Tibial nerve (tissue), 4 donors: Measurements from ENCODE around the gene IGIP. TPM values are rescaled to one million over a fixed set of nuclear protein-coding genes. Genes with fewer than 3 reads are reported as not detected.
A peak's percentile ranks its signal among the peaks of the same experiment; 100 is the strongest.

ENCODE experiments used
- DNase-seq, 2 donors: peaks; one replicate each; pipeline ENCODE4 v3.0.0-alpha.2; 2019; ENCODE audit warnings: low spot score in 2 of 2
- H3K27ac ChIP-seq, 4 donors: fragments of 200-600 bp; sonication (generic) in 3 of 4; one replicate each; pipeline ENCODE4 v1.5.1; 2017 to 2019; ENCODE audit warnings: mild to moderate bottlenecking in 1 of 4
- H3K27me3 ChIP-seq, 2 donors: fragments of 200-600 bp; sonication (generic) in 1 of 2; one replicate each; pipeline versions ENCODE4 v1.5.1 to v1.6.0; 2017 to 2019
- H3K36me3 ChIP-seq, 3 donors: fragments of 200-600 bp; sonication (generic); one replicate each; pipeline ENCODE4 v1.5.1; 2018 to 2019
- H3K4me1 ChIP-seq, 4 donors: fragments of 200-600 bp; sonication (generic) in 3 of 4; one replicate each; pipeline ENCODE4 v1.5.1; 2017 to 2019
- H3K4me3 ChIP-seq, 4 donors: fragments of 200-600 bp; sonication (generic) in 3 of 4; one replicate each; pipeline ENCODE4 v1.5.1; 2017 to 2019; ENCODE audit warnings: mild to moderate bottlenecking in 1 of 4, moderate library complexity in 1 of 4
- H3K9me3 ChIP-seq, 4 donors: fragments of 200-600 bp; sonication (generic) in 3 of 4; one replicate each; pipeline ENCODE4 v1.5.1; 2017 to 2019
- EP300 ChIP-seq, 2 donors: sonication (generic); formaldehyde crosslinking; IDR thresholded peaks; one replicate each; pipeline ENCODE4 v1.6.1; 2017; ENCODE audit warnings: antibody characterized with exemption in 2 of 2, mild to moderate bottlenecking in 1 of 2
- POLR2A ChIP-seq, 2 donors: fragments of 450-650 bp; IDR thresholded peaks; one replicate each; pipeline ENCODE4 v1.6.1; 2017; ENCODE audit warnings: antibody characterized with exemption in 2 of 2, mild to moderate bottlenecking in 2 of 2, moderate library complexity in 2 of 2
- WGBS, 2 donors: methylation state at CpG; one replicate each; pipeline ENCODE4 v1.1.5; 2018; 5-methylcytosine and 5-hydroxymethylcytosine counted together
- total RNA-seq, 4 donors: library from RNA; depleted of rRNA; stranded (reverse); fragments of >200 nt; gene quantifications; one replicate each; pipeline ENCODE4 v1.1.0, GENCODE V29; 2016
- TF ChIP-seq, protein P1 (sequence below), 5 experiments: fragments of 200-600 bp in 3 of 5; fragments of 450-650 bp in 2 of 5; sonication (generic) in 3 of 5; IDR thresholded peaks; one replicate each; pipeline ENCODE4 v1.5.1; 2016 to 2019; ENCODE audit warnings: antibody characterized with exemption in 5 of 5, mild to moderate bottlenecking in 3 of 5, moderate library complexity in 2 of 5

Gene IGIP
- total RNA-seq, 4 donors from 2014 or later = 16.5 to 28.6 (median 27.1) TPM

DNA sequence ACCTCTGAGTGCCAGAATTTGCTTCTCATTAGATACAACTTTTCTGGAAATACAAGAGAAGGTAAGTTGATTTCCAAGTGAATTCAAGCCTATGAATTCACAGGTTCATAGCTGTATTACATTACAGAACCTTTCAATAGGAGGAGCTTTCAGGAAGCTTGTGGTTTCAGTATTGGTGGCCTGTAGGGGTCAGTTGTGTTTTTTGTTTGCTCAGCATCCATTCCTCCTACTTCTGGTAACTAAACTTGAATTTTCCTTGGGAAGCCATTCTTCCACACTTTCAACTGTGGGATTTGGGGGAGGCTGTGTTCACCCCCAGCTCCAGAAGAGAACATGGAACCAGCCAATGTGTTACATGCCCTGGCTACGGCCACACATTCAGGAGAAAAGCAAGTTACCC, 43.7 kb downstream of the IGIP start:
- 87 to 100% methylated on average over 1 of the region's 1 CpG for WGBS, 2 donors

DNA sequence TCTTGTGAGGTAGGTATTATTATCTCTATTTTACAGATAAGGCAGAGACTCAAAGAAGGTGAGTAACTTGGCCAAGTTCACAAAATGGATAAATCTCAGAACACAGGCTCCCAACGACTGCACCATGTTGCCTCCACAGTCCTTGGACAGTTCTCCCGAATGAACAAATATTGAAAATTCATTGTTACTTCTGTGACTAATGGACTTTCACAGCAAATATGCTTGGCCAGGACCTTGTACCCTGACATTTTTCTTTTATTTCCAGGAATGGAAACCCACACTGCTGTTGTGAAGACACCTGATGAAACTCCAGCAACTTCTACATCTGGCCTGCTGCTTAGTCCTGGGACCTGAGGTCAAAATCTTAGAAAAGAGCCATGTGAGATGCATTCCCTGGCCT, 46.7 kb downstream of the IGIP start:
- no peak for DNase-seq
- WGBS, 2 donors = 87 to 92% methylated on average over 2 of the region's 2 CpGs
- Histone ChIP-seq H3K4me3 (no peak overlapping the region), H3K4me1 (peaks cover 0 to 27% (median 19%) of the 10 kb centered on the region in 4 donors), H3K36me3 (no peaks in the 10 kb centered on the region), H3K27me3 (no peaks in the 10 kb centered on the region), H3K9me3 (no peaks in the 10 kb centered on the region), H3K27ac (no peak overlapping the region)
- TF ChIP-seq, protein P1, sequence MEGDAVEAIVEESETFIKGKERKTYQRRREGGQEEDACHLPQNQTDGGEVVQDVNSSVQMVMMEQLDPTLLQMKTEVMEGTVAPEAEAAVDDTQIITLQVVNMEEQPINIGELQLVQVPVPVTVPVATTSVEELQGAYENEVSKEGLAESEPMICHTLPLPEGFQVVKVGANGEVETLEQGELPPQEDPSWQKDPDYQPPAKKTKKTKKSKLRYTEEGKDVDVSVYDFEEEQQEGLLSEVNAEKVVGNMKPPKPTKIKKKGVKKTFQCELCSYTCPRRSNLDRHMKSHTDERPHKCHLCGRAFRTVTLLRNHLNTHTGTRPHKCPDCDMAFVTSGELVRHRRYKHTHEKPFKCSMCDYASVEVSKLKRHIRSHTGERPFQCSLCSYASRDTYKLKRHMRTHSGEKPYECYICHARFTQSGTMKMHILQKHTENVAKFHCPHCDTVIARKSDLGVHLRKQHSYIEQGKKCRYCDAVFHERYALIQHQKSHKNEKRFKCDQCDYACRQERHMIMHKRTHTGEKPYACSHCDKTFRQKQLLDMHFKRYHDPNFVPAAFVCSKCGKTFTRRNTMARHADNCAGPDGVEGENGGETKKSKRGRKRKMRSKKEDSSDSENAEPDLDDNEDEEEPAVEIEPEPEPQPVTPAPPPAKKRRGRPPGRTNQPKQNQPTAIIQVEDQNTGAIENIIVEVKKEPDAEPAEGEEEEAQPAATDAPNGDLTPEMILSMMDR (IDR thresholded peaks at IDR 0.05) = no peak
- TF ChIP-seq EP300 (IDR thresholded peaks at IDR 0.05) = no peak
- TF ChIP-seq POLR2A (IDR thresholded peaks at IDR 0.05) = no peak

More for the DNA sequence above, 43.7 kb downstream of the IGIP start:
- Histone ChIP-seq H3K27ac (no peak overlapping the region), H3K4me1 (peaks cover 0 to 11% (median 1%) of the 10 kb centered on the region in 4 donors), H3K36me3 (no peaks in the 10 kb centered on the region), H3K4me3 (no peak overlapping the region), H3K9me3 (no peaks in the 10 kb centered on the region), H3K27me3 (no peaks in the 10 kb centered on the region)
- TF ChIP-seq EP300 (IDR thresholded peaks at IDR 0.05) (no peak), POLR2A (IDR thresholded peaks at IDR 0.05) (no peak)
- TF ChIP-seq, protein P1 (IDR thresholded peaks at IDR 0.05) = no peak
- no peak for DNase-seq

DNA sequence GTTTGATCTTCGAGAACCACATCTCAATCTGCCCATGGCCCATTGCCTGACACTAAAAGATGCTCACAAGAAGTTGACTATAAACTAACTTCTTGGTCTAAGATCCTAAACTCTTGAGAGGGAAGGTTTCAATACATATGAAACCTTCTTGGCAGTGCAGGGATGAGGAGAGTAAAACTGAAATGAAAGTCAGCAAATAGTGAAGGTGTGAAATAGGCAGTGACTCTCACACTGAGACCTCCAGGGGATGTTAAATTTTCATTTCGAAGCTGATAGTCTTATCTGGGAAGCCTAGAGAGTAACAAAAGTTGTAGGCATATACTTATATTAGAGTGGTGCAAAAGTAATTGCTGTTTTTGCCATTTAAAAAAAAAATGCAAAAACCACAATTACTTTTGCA, 48.3 kb downstream of the IGIP start:
- no peaks in the 10 kb centered on the region for H3K9me3 ChIP-seq
- no peaks in the 10 kb centered on the region for H3K27me3 ChIP-seq
- no peaks in the 10 kb centered on the region for H3K36me3 ChIP-seq
- peaks cover 0 to 38% (median 28%) of the 10 kb centered on the region in 4 donors for H3K4me1 ChIP-seq
- peak overlapping the region in 2 of 4 donors; percentile 95 to 100 for H3K27ac ChIP-seq
- TF ChIP-seq, protein P1 (IDR thresholded peaks at IDR 0.05) = no peak
- no peak for TF ChIP-seq EP300 (IDR thresholded peaks at IDR 0.05)
- no peak for TF ChIP-seq POLR2A (IDR thresholded peaks at IDR 0.05)
- no peak overlapping the region for H3K4me3 ChIP-seq
- WGBS, 2 donors = 90 to 91% methylated on average over 2 of the region's 2 CpGs
- no peak for DNase-seq

DNA sequence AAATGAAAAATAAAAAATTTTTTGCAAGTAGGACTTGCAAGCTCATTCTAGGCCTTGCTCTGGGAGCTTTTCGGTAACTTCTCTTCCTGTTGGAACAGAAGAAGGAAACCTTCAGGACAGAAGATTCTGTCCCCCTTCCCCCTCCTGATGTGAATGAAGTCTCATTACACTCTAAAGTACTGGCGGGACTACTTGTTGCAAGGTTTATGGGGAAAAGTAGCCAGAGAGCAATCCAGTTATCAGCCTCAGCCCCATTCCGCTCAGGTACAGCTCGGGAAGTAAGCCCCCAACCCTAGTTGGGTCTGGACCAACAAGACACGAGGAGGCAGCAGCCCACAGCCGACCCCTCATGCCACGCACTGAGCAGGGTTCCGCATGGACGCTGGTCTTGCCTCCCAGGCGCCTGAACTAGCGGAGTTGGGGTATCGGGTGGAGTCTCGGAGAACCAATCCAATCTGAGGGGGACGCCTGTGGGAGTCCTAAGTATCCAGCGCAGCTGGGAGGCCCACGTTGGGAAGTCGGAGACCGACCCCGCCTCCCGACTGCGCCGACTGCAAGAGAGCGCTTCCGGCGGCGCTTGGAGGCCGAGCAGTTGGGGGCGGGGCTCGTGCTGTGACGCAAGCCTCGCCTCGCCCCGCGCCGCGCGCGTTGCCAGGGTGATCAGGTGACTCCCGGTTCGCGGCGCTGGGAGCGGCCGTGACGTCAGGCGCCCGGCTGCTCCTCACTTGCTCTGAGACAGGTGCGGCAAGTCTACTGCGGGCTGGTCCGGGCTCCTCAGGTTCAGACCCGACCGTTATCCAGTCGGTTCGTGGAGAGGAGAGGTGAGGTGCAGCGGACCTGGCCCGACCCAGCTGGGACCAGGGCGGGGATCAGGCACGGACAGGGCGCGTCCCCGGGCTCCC, 49.0 kb downstream of the IGIP start, which contains the start of gene CYSTM1:
Gene CYSTM1, plus strand, starts transcription at position 724 of the 902 bp plus-strand sequence. CDS start 19,278 bp downstream, outside the sequence.
- Histone ChIP-seq H3K27me3 (no peaks in the 10 kb centered on the region), H3K4me1 (peaks cover 0 to 40% (median 28%) of the 10 kb centered on the region in 4 donors), H3K27ac (peak within 1 kb of the TSS; percentile 89 to 100 (median 98)), H3K4me3 (peak within 1 kb of the TSS; percentile 61 to 98 (median 90)), H3K9me3 (no peaks in the 10 kb centered on the region), H3K36me3 (no peaks in the 10 kb centered on the region)
- 4% methylated on average over 10 to 23 of the region's 61 CpGs for WGBS, 2 donors
- peak; percentile 94 to 96 for DNase-seq
- TF ChIP-seq POLR2A (IDR thresholded peaks at IDR 0.05) = peak; percentile 95 to 96
- TF ChIP-seq, protein P1 (IDR thresholded peaks at IDR 0.05) = peak in 2 of 5 experiments; percentile 21 to 36
- TF ChIP-seq EP300 (IDR thresholded peaks at IDR 0.05) = peak; percentile 97 to 99
